Osteoblast (primary cell): Measurements from ENCODE around the gene ERBB3. TPM values are rescaled to one million over a fixed set of nuclear protein-coding genes. Genes with fewer than 3 reads are reported as not detected.
"Not testable (repeated sequence)": the region's sequence is repeated elsewhere in the genome, so short reads cannot be mapped to it uniquely, and the experiment has no call there.

Source experiments
- DNase-seq: peaks from one replicate; pipeline ENCODE4 v3.0.0; 2011; ENCODE audit warnings: low spot score, mixed read lengths; ENCODE audit not compliant: insufficient read length; ENCODE audit errors: missing footprints
- H2AFZ ChIP-seq: 2 replicates; pipeline ENCODE4 v1.6.0; 2011; ENCODE audit warnings: mild to moderate bottlenecking, low read length
- H3K27ac ChIP-seq: 2 replicates; pipeline ENCODE4 v1.5.1; 2011; ENCODE audit warnings: mild to moderate bottlenecking, low read depth, low read length, moderate library complexity
- H3K27me3 ChIP-seq: 2 replicates; pipeline ENCODE4 v1.6.0; 2012; ENCODE audit warnings: mild to moderate bottlenecking, control low read depth, inconsistent platforms, low read length, moderate library complexity; ENCODE audit not compliant: insufficient read depth
- H3K36me3 ChIP-seq: 2 replicates; pipeline ENCODE4 v1.5.1; 2011; ENCODE audit warnings: mild to moderate bottlenecking, low read length, control low read depth, moderate library complexity; ENCODE audit not compliant: insufficient read depth
- H3K4me1 ChIP-seq: 2 replicates; pipeline ENCODE4 v1.5.1; 2011; ENCODE audit warnings: mild to moderate bottlenecking, low read length, control low read depth, moderate library complexity; ENCODE audit not compliant: insufficient read depth
- H3K4me2 ChIP-seq: 2 replicates; pipeline ENCODE4 v1.6.0; 2011; ENCODE audit warnings: mild to moderate bottlenecking, low read length; ENCODE audit not compliant: insufficient read depth
- H3K4me3 ChIP-seq: fragments of 200-600 bp; sonication (generic); 3 replicates; pipeline ENCODE4 v1.5.1; 2012; ENCODE audit warnings: mild to moderate bottlenecking, low read length, inconsistent platforms; ENCODE audit not compliant: insufficient read depth
- H3K79me2 ChIP-seq: 2 replicates; pipeline ENCODE4 v1.6.0; 2012; ENCODE audit warnings: mild to moderate bottlenecking, low read length, control low read depth, inconsistent platforms; ENCODE audit not compliant: insufficient read depth
- H3K9me3 ChIP-seq: 2 replicates; pipeline ENCODE4 v1.5.1; 2011; ENCODE audit warnings: low read depth, low read length, control low read depth
- H4K20me1 ChIP-seq: 2 replicates; pipeline ENCODE4 v1.6.0; 2012; ENCODE audit warnings: mild to moderate bottlenecking, low read length, control low read depth; ENCODE audit not compliant: insufficient read depth
- CTCF ChIP-seq: IDR thresholded peaks from 2 replicates; pipeline ENCODE4 v1.5.1; 2011; ENCODE audit warnings: mild to moderate bottlenecking, low read depth, low read length, moderate library complexity; ENCODE audit errors: extremely low read depth
- total RNA-seq: library from RNA; depleted of rRNA; stranded (reverse); fragments of >200 nt; gene quantifications from 2 replicates; pipeline ENCODE4 v1.2.3, GENCODE V29; 2012

Gene ERBB3
- total RNA-seq, 1 donor: 1.1 TPM

GRCh38 chr12:56114084-56114483, 34.1 kb downstream of the ERBB3 start:
- DNase-seq: no peak
- peaks cover 17% of the 10 kb centered on the region for H3K4me1 ChIP-seq
- H3K9me3 ChIP-seq: no peaks in the 10 kb centered on the region
- H3K27ac ChIP-seq: no peak overlapping the region
- H3K27me3 ChIP-seq: no peaks in the 10 kb centered on the region
- H3K4me2 ChIP-seq: no peak overlapping the region
- H3K79me2 ChIP-seq: peaks cover 19% of the 10 kb centered on the region
- no peak overlapping the region for H3K4me3 ChIP-seq
- H2AFZ ChIP-seq: no peak overlapping the region
- TF ChIP-seq CTCF: no peak
- peaks cover 16% of the 10 kb centered on the region for H4K20me1 ChIP-seq
- peaks cover 52% of the 10 kb centered on the region for H3K36me3 ChIP-seq

GRCh38 chr12:56115329-56115728, 35.4 kb downstream of the ERBB3 start:
- peak overlapping the region; percentile 85 for H3K4me3 ChIP-seq
- H3K79me2 ChIP-seq: peaks cover 21% of the 10 kb centered on the region
- DNase-seq: peak; percentile 76
- H3K27ac ChIP-seq: peak overlapping the region; percentile 91
- peak overlapping the region; percentile 93 for H2AFZ ChIP-seq
- H3K27me3 ChIP-seq: no peaks in the 10 kb centered on the region
- peaks cover 42% of the 10 kb centered on the region for H3K36me3 ChIP-seq
- H4K20me1 ChIP-seq: peaks cover 16% of the 10 kb centered on the region
- no peak for TF ChIP-seq CTCF
- H3K9me3 ChIP-seq: no peaks in the 10 kb centered on the region
- H3K4me2 ChIP-seq: peak overlapping the region; percentile 99
- H3K4me1 ChIP-seq: peaks cover 29% of the 10 kb centered on the region

- Histone ChIP-seq H3K27me3 (no peaks in the 10 kb centered on the region), H3K4me2 (peak within 1 kb of the TSS; percentile 99), H3K36me3 (peaks cover 40% of the 10 kb centered on the region), H4K20me1 (peaks cover 16% of the 10 kb centered on the region), H3K9me3 (no peaks in the 10 kb centered on the region), H3K27ac (peak within 1 kb of the TSS; percentile 91), H3K4me1 (peaks cover 29% of the 10 kb centered on the region), H2AFZ (peak within 1 kb of the TSS; percentile 93), H3K4me3 (peak within 1 kb of the TSS; percentile 85), H3K79me2 (peaks cover 30% of the 10 kb centered on the region)
- TF ChIP-seq CTCF: no peak
- DNase-seq: peak; percentile 93
Measured at GRCh38 chr12:56116267-56117081, 36.5 kb downstream of the ERBB3 start, which contains the start of gene RPL41. Gene RPL41, plus strand, starts transcription at chr12:56116633.

- Histone ChIP-seq H3K79me2 (peaks cover 33% of the 10 kb centered on the region), H3K4me2 (peak overlapping the region; percentile 99), H3K36me3 (peaks cover 33% of the 10 kb centered on the region), H4K20me1 (peaks cover 16% of the 10 kb centered on the region), H3K4me3 (peak overlapping the region; percentile 85), H2AFZ (peak overlapping the region; percentile 93), H3K27ac (peak overlapping the region; percentile 91), H3K4me1 (peaks cover 29% of the 10 kb centered on the region)
- DNase-seq, H3K27me3 ChIP-seq, H3K9me3 ChIP-seq: not testable (repeated sequence)
Measured at GRCh38 chr12:56117082-56117706, 37.2 kb downstream of the ERBB3 start.
